ENCODE results near the gene PNLIPRP1.

GRCh38 chr10:116596062-116596461, 5.3 kb downstream of the PNLIPRP1 start:
- TF ChIP-seq, protein P1, sequence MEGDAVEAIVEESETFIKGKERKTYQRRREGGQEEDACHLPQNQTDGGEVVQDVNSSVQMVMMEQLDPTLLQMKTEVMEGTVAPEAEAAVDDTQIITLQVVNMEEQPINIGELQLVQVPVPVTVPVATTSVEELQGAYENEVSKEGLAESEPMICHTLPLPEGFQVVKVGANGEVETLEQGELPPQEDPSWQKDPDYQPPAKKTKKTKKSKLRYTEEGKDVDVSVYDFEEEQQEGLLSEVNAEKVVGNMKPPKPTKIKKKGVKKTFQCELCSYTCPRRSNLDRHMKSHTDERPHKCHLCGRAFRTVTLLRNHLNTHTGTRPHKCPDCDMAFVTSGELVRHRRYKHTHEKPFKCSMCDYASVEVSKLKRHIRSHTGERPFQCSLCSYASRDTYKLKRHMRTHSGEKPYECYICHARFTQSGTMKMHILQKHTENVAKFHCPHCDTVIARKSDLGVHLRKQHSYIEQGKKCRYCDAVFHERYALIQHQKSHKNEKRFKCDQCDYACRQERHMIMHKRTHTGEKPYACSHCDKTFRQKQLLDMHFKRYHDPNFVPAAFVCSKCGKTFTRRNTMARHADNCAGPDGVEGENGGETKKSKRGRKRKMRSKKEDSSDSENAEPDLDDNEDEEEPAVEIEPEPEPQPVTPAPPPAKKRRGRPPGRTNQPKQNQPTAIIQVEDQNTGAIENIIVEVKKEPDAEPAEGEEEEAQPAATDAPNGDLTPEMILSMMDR (IDR thresholded peaks at IDR 0.05), result no peak
- no peak for TF ChIP-seq POLR2A (IDR thresholded peaks at IDR 0.05)
